IMR-90 (cell line): ENCODE measurements around the gene FOSL1. TPM values are rescaled to one million over a fixed set of nuclear protein-coding genes. Genes with fewer than 3 reads are reported as not detected.

ENCODE experiments used
- ATAC-seq: fragments of 200-7000 bp; cut with Tn5 transposase; 2 replicates; pipeline ENCODE4 v1.9.1; 2020; ENCODE audit warnings: low read depth, mild to moderate bottlenecking, moderate library complexity
- BruUV-seq: library from RNA; stranded (reverse); fragments of 400-500 nt; replicated peaks from 2 replicates; lab custom pipeline; 2021; lab: Mats Ljungman, UMichigan
- CTCF ChIA-PET: fragments of 300-600 bp; formaldehyde crosslinking; extraction: SDS; loops from one replicate; lab custom pipeline; 2021; ENCODE audit warnings: antibody characterized with exemption; lab: Yijun Ruan, JAX
- POLR2A ChIA-PET: fragments of 300-600 bp; sonication (Branson Sonifier 250); formaldehyde crosslinking; loops from one replicate; lab custom pipeline; 2022; ENCODE audit warnings: antibody characterized with exemption; ENCODE audit not compliant: unreplicated experiment; lab: Charles Lee
- DNase-seq: peaks from one replicate; pipeline ENCODE4 v3.0.0; 2013
- H2AFZ ChIP-seq: replicated peaks from 2 replicates; pipeline ENCODE3; 2013; ENCODE audit warnings: low read length, mild to moderate bottlenecking; ENCODE audit not compliant: poor library complexity
- H2AK5ac ChIP-seq: 2 replicates; pipeline ENCODE4 v1.6.1; 2013; ENCODE audit warnings: low read depth, low read length, inconsistent platforms
- H2AK9ac ChIP-seq: replicated peaks from 2 replicates; pipeline ENCODE3; 2013; ENCODE audit warnings: mild to moderate bottlenecking, low read depth, low read length, moderate library complexity; ENCODE audit not compliant: poor library complexity
- H2BK120ac ChIP-seq: 2 replicates; pipeline ENCODE4 v1.6.1; 2013; ENCODE audit warnings: low read depth, low read length, inconsistent platforms
- H2BK15ac ChIP-seq: 3 replicates; pipeline ENCODE4 v1.6.1; 2013; ENCODE audit warnings: low read depth, low read length, inconsistent platforms
- H2BK20ac ChIP-seq: 2 replicates; pipeline ENCODE4 v1.6.1; 2013; ENCODE audit warnings: low read depth, mild to moderate bottlenecking, inconsistent platforms, low read length, moderate library complexity
- H2BK5ac ChIP-seq: 2 replicates; pipeline ENCODE4 v1.6.1; 2013; ENCODE audit warnings: mild to moderate bottlenecking, low read depth, low read length, inconsistent platforms; ENCODE audit not compliant: poor library complexity, severe bottlenecking
- H3K14ac ChIP-seq: replicated peaks from 2 replicates; pipeline ENCODE4 v1.6.1; 2013; ENCODE audit warnings: low read depth, low read length, inconsistent platforms
- H3K18ac ChIP-seq: 2 replicates; pipeline ENCODE4 v1.6.1; 2013; ENCODE audit warnings: low read depth, low read length, control low read depth
- H3K23ac ChIP-seq: 2 replicates; pipeline ENCODE4 v1.6.1; 2013; ENCODE audit warnings: low read depth, low read length, inconsistent platforms
- H3K27ac ChIP-seq: 2 replicates; pipeline ENCODE4 v1.5.1; 2013; ENCODE audit warnings: mild to moderate bottlenecking, control low read depth, low read length; ENCODE audit not compliant: insufficient read depth
- H3K27me3 ChIP-seq: 2 replicates; pipeline ENCODE4 v1.6.1; 2013; ENCODE audit warnings: low read length; ENCODE audit not compliant: control insufficient read depth, insufficient read depth
- H3K36me3 ChIP-seq: 2 replicates; pipeline ENCODE4 v1.6.1; 2013; ENCODE audit warnings: low read length, mixed read lengths; ENCODE audit not compliant: control insufficient read depth, insufficient read depth
- H3K4ac ChIP-seq: 2 replicates; pipeline ENCODE4 v1.6.1; 2013; ENCODE audit warnings: low read depth, low read length, inconsistent platforms
- H3K4me1 ChIP-seq: 2 replicates; pipeline ENCODE4 v1.6.1; 2013; ENCODE audit warnings: low read length, mixed read lengths; ENCODE audit not compliant: control insufficient read depth, insufficient read depth
- H3K4me2 ChIP-seq: 2 replicates; pipeline ENCODE4 v1.6.1; 2013; ENCODE audit warnings: low read depth, mild to moderate bottlenecking, control low read depth, low read length, moderate library complexity
- H3K4me3 ChIP-seq: 2 replicates; pipeline ENCODE4 v1.5.1; 2013; ENCODE audit warnings: low read depth, mild to moderate bottlenecking, control low read depth, low read length, moderate library complexity; ENCODE audit not compliant: insufficient read depth
- H3K56ac ChIP-seq: 2 replicates; pipeline ENCODE4 v1.6.1; 2013; ENCODE audit warnings: low read length, inconsistent platforms; ENCODE audit not compliant: insufficient read depth; ENCODE audit errors: extremely low read depth
- H3K79me1 ChIP-seq, 2 experiments: 2 replicates each; pipeline ENCODE4 v1.6.1; 2013; ENCODE audit warnings: low read length in 2 of 2, inconsistent platforms in 1 of 2, low read depth in 1 of 2
- H3K9ac ChIP-seq: 2 replicates; pipeline ENCODE4 v1.6.1; 2013; ENCODE audit warnings: low read depth, low read length, control low read depth
- H3K9me1 ChIP-seq: 2 replicates; pipeline ENCODE4 v1.6.1; 2013; ENCODE audit warnings: low read length, inconsistent platforms; ENCODE audit not compliant: insufficient read depth
- H3K9me3 ChIP-seq: 2 replicates; pipeline ENCODE4 v1.6.1; 2013; ENCODE audit warnings: low read length; ENCODE audit not compliant: control insufficient read depth, insufficient read depth
- H4K20me1 ChIP-seq: 2 replicates; pipeline ENCODE4 v1.6.1; 2013; ENCODE audit warnings: low read length, inconsistent platforms; ENCODE audit not compliant: insufficient read depth
- H4K5ac ChIP-seq: 2 replicates; pipeline ENCODE4 v1.6.1; 2013; ENCODE audit warnings: mild to moderate bottlenecking, low read depth, low read length, control low read depth
- H4K8ac ChIP-seq, 2 experiments: 2 replicates each; pipeline ENCODE4 v1.6.1; 2013; ENCODE audit warnings: low read depth in 2 of 2, low read length in 2 of 2, control low read depth in 1 of 2, inconsistent platforms in 1 of 2
- H4K91ac ChIP-seq: 2 replicates; pipeline ENCODE4 v1.6.1; 2013; ENCODE audit warnings: low read depth, low read length, inconsistent platforms; ENCODE audit not compliant: insufficient read depth
- CEBPB ChIP-seq: IDR thresholded peaks from 2 replicates; pipeline ENCODE4 v1.6.1; 2012; ENCODE audit warnings: low read depth, low read length, improper control_type of control experiment
- CHD1 ChIP-seq: IDR thresholded peaks from 2 replicates; pipeline ENCODE4 v1.6.1; 2012; ENCODE audit warnings: low read depth, low read length, improper control_type of control experiment
- CTCF ChIP-seq: conservative IDR thresholded peaks from 2 replicates; pipeline ENCODE4 v1.5.1; 2012; ENCODE audit warnings: mild to moderate bottlenecking, low read depth, low read length, improper control_type of control experiment
- FOS ChIP-seq: fragments of 150-350 bp; IDR thresholded peaks from 2 replicates; pipeline ENCODE4 v1.6.1; 2016; ENCODE audit warnings: low read depth, low read length
- MAFK ChIP-seq: IDR thresholded peaks from 2 replicates; pipeline ENCODE4 v1.6.1; 2012; ENCODE audit warnings: low read depth, low read length, improper control_type of control experiment
- MAZ ChIP-seq: IDR thresholded peaks from 2 replicates; pipeline ENCODE4 v1.6.1; 2012; ENCODE audit warnings: low read depth, mild to moderate bottlenecking, low read length, improper control_type of control experiment, moderate library complexity, borderline replicate concordance
- MXI1 ChIP-seq: IDR thresholded peaks from 2 replicates; pipeline ENCODE4 v1.6.1; 2012; ENCODE audit warnings: low read depth, mild to moderate bottlenecking, low read length, moderate library complexity, borderline replicate concordance
- NFE2L2 ChIP-seq: fragments of 150-350 bp; IDR thresholded peaks from 2 replicates; pipeline ENCODE4 v1.6.1; 2016; ENCODE audit warnings: low read depth, mild to moderate bottlenecking, low read length
- POLR2A ChIP-seq: IDR thresholded peaks from 2 replicates; pipeline ENCODE4 v1.6.1; 2012; ENCODE audit warnings: mild to moderate bottlenecking, low read depth, low read length
- RAD21 ChIP-seq: IDR thresholded peaks from 2 replicates; pipeline ENCODE4 v1.6.1; 2012; ENCODE audit warnings: low read length, improper control_type of control experiment
- RCOR1 ChIP-seq: IDR thresholded peaks from 2 replicates; pipeline ENCODE4 v1.6.1; 2012; ENCODE audit warnings: mild to moderate bottlenecking, low read length, improper control_type of control experiment; ENCODE audit not compliant: insufficient replicate concordance
- RFX5 ChIP-seq: IDR thresholded peaks from 2 replicates; pipeline ENCODE4 v1.8.0; 2012; ENCODE audit warnings: low read depth, mild to moderate bottlenecking, low read length, moderate library complexity
- USF2 ChIP-seq: fragments of 150-350 bp; IDR thresholded peaks from 2 replicates; pipeline ENCODE4 v1.6.1; 2017; ENCODE audit warnings: mild to moderate bottlenecking, antibody characterized with exemption, low read length, low read depth
- WGBS, 2 experiments: methylation state at CpG; one replicate each; pipeline versions ENCODE4 v1.1.5 to v1.1.7; 2013; ENCODE audit warnings: missing lambda C conversion rate in 2 of 2; ENCODE audit not compliant: insufficient read length in 1 of 2; ENCODE audit errors: extremely low coverage in 2 of 2; 5-methylcytosine and 5-hydroxymethylcytosine counted together
- dilution Hi-C: fragments of 300-500 bp; cut with HindIII; formaldehyde crosslinking; loops from one replicate; pipeline ENCODE4 v1.14.3; 2018; ENCODE audit warnings: low sequenced_read_pairs; ENCODE audit not compliant: unreplicated experiment
- in situ Hi-C: fragments of 300-500 bp; cut with MboI; formaldehyde crosslinking; loops from 3 replicates; pipeline ENCODE4 v1.14.3; 2019; ENCODE audit warnings: low sequenced_read_pairs, inconsistent platforms, mixed read lengths
- intact Hi-C: fragments of 100-400 bp; cut with micrococcal nuclease; formaldehyde crosslinking; loops from 2 replicates; pipeline ENCODE4 v1.10.0; 2022
- polyA plus RNA-seq, 3 experiments: library from polyadenylated mRNA; depleted of rRNA; stranded (reverse); fragments of >200 nt; gene quantifications; 2 replicates each; pipeline ENCODE4 v1.2.3, GENCODE V29; 2012; ENCODE audit warnings: low replicate concordance in 1 of 3
- total RNA-seq: library from RNA; depleted of rRNA; stranded (reverse); fragments of >200 nt; gene quantifications from 2 replicates; pipeline ENCODE4 v1.2.3, GENCODE V29; 2012

FOSL1 gene
- total and polyA plus RNA-seq, 2 of the 4 experiments (the other 2 are of a cell fraction): 17.2 to 107 TPM

DNA sequence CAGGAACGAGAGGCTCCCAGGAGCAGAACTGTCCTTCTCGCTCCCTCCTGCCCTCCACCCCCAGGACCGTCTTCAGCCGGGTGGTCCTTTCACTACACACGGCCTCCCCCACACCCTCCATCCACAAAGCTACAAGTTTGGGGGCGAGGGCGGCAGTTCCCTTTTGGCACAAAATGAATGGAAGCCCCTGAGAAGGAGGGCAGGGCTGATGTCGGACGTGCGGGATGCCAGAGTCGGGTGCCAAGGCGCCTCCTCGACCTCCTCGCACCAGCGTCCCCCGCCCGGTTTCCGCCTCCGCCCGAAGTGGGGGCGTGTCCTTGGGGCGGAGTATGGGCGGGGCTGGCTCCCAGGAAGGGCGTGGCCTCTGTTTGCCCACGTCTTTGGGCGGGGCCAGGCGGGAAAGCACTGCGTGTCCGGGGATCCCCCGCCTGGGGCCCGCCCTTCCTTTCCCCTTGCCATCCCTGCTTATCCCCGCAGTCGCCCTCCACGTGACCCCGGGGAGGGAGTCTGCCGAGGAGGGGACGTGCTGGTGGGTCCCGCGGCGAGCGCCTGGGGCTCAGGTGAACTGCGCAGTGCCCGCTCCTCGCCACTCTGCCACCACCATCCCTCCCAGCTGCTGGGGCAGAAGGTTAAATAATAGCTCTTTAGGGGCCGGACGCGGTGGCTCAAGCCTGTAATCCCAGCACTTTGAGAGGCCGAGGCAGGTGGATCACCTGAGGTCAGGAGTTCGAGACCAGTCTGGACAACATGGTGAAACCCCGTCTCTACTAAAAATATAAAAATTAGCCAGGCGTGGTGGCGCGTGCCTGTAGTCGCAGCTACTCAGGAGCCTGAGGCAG lies 26.7 kb downstream of the FOSL1 start:
- peak overlapping the region; percentile 100 for H3K4ac ChIP-seq
- H2AK5ac ChIP-seq: peak overlapping the region; percentile 100
- H3K4me3 ChIP-seq: peak overlapping the region; percentile 89
- peak overlapping the region; percentile 53; the same call in 2 of the 3 replicates for H2BK15ac ChIP-seq
- ChIA-PET POLR2A (interaction anchor here (1.1 kb wide), 2 partner anchors 14 to 162 kb away, joined by 3 to 4 read pairs; partner anchors contain the start of gene KAT5), CTCF (interaction anchor here (0.6 to 1.8 kb wide), 5 partner anchors 11 to 162 kb away, joined by 3 to 5 read pairs (median 3); partner anchors contain the start of genes FIBP, KAT5 and MUS81)
- H2AFZ ChIP-seq: peak overlapping the region; percentile 94
- H2BK5ac ChIP-seq: peak overlapping the region; percentile 98
- no TSS peak for BruUV-seq
- H3K9ac ChIP-seq: peak overlapping the region; percentile 98
- H3K9me3 ChIP-seq: no peaks in the 10 kb centered on the region
- ATAC-seq (peak; percentile 83), DNase-seq (peak; percentile 90)
- peak overlapping the region; percentile 96 for H4K5ac ChIP-seq
- 0% methylated on average over 10 of the region's 54 CpGs; no CpG with 5 or more reads in 1 of the 2 experiments for WGBS, 2 experiments
- peak overlapping the region; percentile 100 for H2AK9ac ChIP-seq
- 0 out of 2 replicates have a peak, but pooled peaks cover under 1% of the 10 kb centered on the region for H3K9me1 ChIP-seq
- dilution Hi-C loops (no loop called here), intact Hi-C loops (no loop called here), in situ Hi-C loops (no loop called here)
- H4K8ac ChIP-seq: peak overlapping the region; percentile 91 to 94
- peak overlapping the region; percentile 99 for H3K4me2 ChIP-seq
- H2BK20ac ChIP-seq: peak overlapping the region; percentile 51; the same call in 1 of the 2 replicates
- peaks cover 15 to 42% of the 10 kb centered on the region in 2 experiments for H3K79me1 ChIP-seq
- H3K18ac ChIP-seq: peak overlapping the region; percentile 85
- H3K27ac ChIP-seq: peak overlapping the region; percentile 99
- peak overlapping the region; percentile 99 for H3K23ac ChIP-seq
- H3K4me1 ChIP-seq: peaks cover 14% of the 10 kb centered on the region
- H3K27me3 ChIP-seq: no peaks in the 10 kb centered on the region
- peak overlapping the region; percentile 99 for H3K14ac ChIP-seq
- peak overlapping the region; percentile 81 for H2BK120ac ChIP-seq
- H4K91ac ChIP-seq: peak overlapping the region; percentile 99
- H3K56ac ChIP-seq: peak overlapping the region; percentile 98
- peaks cover 13% of the 10 kb centered on the region for H4K20me1 ChIP-seq
- H3K36me3 ChIP-seq: peaks cover 25% of the 10 kb centered on the region
- TF ChIP-seq MAZ (peak; percentile 97), RAD21 (no peak), MAFK (no peak), POLR2A (peak; percentile 53; the same call in 1 of the 2 replicates), CHD1 (no peak), RCOR1 (no peak), CEBPB (no peak), USF2 (peak; percentile 95), RFX5 (no peak), MXI1 (peak; percentile 56; the same call in 1 of the 2 replicates), CTCF (no peak), NFE2L2 (no peak), FOS (no peak)
